Calu3 (cell line): ENCODE data around the gene VMA21. TPM values are rescaled to one million over a fixed set of nuclear protein-coding genes. Genes with fewer than 3 reads are reported as not detected.

Experiments used
- Bru-seq: library from RNA; stranded (reverse); fragments of 400-500 nt; gene quantifications from one replicate; lab custom pipeline; 2021; lab: Mats Ljungman, UMichigan
- BruChase-seq, 2 experiments: library from RNA; stranded (reverse); fragments of 400-500 nt; gene quantifications; one replicate each; lab custom pipeline; 2021; lab: Mats Ljungman, UMichigan
- BruUV-seq: library from RNA; stranded (reverse); fragments of 400-500 nt; replicated peaks from 2 replicates; lab custom pipeline; 2021; lab: Mats Ljungman, UMichigan
- CTCF ChIA-PET: fragments of 300-600 bp; sonication (Branson Sonifier 250); formaldehyde crosslinking; loops from one replicate; lab custom pipeline; 2022; ENCODE audit warnings: antibody characterized with exemption; lab: Charles Lee
- DNase-seq: peaks from one replicate; pipeline ENCODE4 v3.0.0; 2022
- H3K27ac Mint-ChIP-seq: one replicate; pipeline ENCODE4 v1.8.0; 2022; ENCODE audit warnings: mixed read lengths; ENCODE audit not compliant: unreplicated experiment
- H3K27me3 Mint-ChIP-seq: one replicate; pipeline ENCODE4 v1.8.0; 2022; ENCODE audit warnings: mixed read lengths; ENCODE audit not compliant: unreplicated experiment
- H3K36me3 Mint-ChIP-seq: one replicate; pipeline ENCODE4 v1.8.0; 2022; ENCODE audit warnings: mild to moderate bottlenecking, moderate library complexity, mixed read lengths; ENCODE audit not compliant: insufficient read depth, unreplicated experiment
- H3K4me1 Mint-ChIP-seq: one replicate; pipeline ENCODE4 v1.8.0; 2022; ENCODE audit warnings: mild to moderate bottlenecking, low read depth, mixed read lengths; ENCODE audit not compliant: unreplicated experiment
- H3K4me3 Mint-ChIP-seq: one replicate; pipeline ENCODE4 v1.8.0; 2022; ENCODE audit warnings: mild to moderate bottlenecking, low read depth, moderate library complexity, mixed read lengths; ENCODE audit not compliant: unreplicated experiment
- H3K9me3 Mint-ChIP-seq: one replicate; pipeline ENCODE4 v1.8.0; 2022; ENCODE audit warnings: low read depth, mixed read lengths; ENCODE audit not compliant: unreplicated experiment
- intact Hi-C: fragments of 100-400 bp; cut with micrococcal nuclease; formaldehyde crosslinking; loops from one replicate; pipeline ENCODE4 v1.10.0; 2022; ENCODE audit not compliant: unreplicated experiment
- long read RNA-seq: library from polyadenylated mRNA; stranded (forward); transcript quantifications from one replicate; pipeline ENCODE4 v2.0.0, GENCODE V29; 2022
- total RNA-seq: library from RNA; stranded (reverse); gene quantifications from 2 replicates; pipeline ENCODE4 v1.2.3, GENCODE V29; 2022
- TF ChIP-seq, protein P1 (sequence below): fragments of 200-600 bp; IDR thresholded peaks from one replicate; pipeline ENCODE4 v1.8.0; 2022; ENCODE audit warnings: antibody characterized with exemption; ENCODE audit not compliant: unreplicated experiment

VMA21 gene, protein sequence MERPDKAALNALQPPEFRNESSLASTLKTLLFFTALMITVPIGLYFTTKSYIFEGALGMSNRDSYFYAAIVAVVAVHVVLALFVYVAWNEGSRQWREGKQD
- total RNA-seq (63.1 and 67.2 TPM in 2 replicates), Bru-seq, nascent RNA (percentile 92 among the genes with signal in this experiment), BruChase-seq, experiment 1, labeled RNA remaining after a 6-hour chase (percentile 98 among the genes with signal in this experiment), BruChase-seq, experiment 2, labeled RNA remaining after a 2-hour chase (percentile 97 among the genes with signal in this experiment)
- long read RNA-seq, full-length matches to known transcripts, result 48 of 164 reads
- long read RNA-seq, partial matches to known transcripts, result 116 of 164 reads
- long read RNA-seq, other reads (novel, unspliced or antisense), result 0 of 164 reads

GRCh38 chrX:151396825-151397740 lies at the start of gene VMA21:
VMA21 (plus strand) TSS chrX:151397206; CDS start chrX:151397309, 103 bp downstream.
- peak; percentile 83 for DNase-seq
- CTCF ChIA-PET, result interaction anchor here (1.0 kb wide), 1 partner anchor 42 kb away, joined by 3 read pairs; no protein-coding TSS in a partner anchor
- TF ChIP-seq, protein P1, sequence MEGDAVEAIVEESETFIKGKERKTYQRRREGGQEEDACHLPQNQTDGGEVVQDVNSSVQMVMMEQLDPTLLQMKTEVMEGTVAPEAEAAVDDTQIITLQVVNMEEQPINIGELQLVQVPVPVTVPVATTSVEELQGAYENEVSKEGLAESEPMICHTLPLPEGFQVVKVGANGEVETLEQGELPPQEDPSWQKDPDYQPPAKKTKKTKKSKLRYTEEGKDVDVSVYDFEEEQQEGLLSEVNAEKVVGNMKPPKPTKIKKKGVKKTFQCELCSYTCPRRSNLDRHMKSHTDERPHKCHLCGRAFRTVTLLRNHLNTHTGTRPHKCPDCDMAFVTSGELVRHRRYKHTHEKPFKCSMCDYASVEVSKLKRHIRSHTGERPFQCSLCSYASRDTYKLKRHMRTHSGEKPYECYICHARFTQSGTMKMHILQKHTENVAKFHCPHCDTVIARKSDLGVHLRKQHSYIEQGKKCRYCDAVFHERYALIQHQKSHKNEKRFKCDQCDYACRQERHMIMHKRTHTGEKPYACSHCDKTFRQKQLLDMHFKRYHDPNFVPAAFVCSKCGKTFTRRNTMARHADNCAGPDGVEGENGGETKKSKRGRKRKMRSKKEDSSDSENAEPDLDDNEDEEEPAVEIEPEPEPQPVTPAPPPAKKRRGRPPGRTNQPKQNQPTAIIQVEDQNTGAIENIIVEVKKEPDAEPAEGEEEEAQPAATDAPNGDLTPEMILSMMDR, result no peak
- Mint-ChIP-seq H3K27me3 (no peaks in the 10 kb centered on the region), H3K4me3 (peak within 1 kb of the TSS; percentile 87), H3K27ac (peak within 1 kb of the TSS; percentile 77), H3K9me3 (no peaks in the 10 kb centered on the region), H3K36me3 (peaks cover 14% of the 10 kb centered on the region), H3K4me1 (peaks cover 10% of the 10 kb centered on the region)
- intact Hi-C loops, result no loop called here
- BruUV-seq, result no TSS peak

- H3K27ac Mint-ChIP-seq, result no peak overlapping the region
- no TSS peak for BruUV-seq
- DNase-seq, result no peak
- peaks cover 33% of the 10 kb centered on the region for H3K27me3 Mint-ChIP-seq
- CTCF ChIA-PET, result no interaction called here
- TF ChIP-seq, protein P1, result no peak
- H3K36me3 Mint-ChIP-seq, result no peaks in the 10 kb centered on the region
- H3K4me3 Mint-ChIP-seq, result no peak overlapping the region
- intact Hi-C loops, result no loop called here
- H3K9me3 Mint-ChIP-seq, result no peaks in the 10 kb centered on the region
- no peaks in the 10 kb centered on the region for H3K4me1 Mint-ChIP-seq
Observed at GRCh38 chrX:151359341-151359740, 37.7 kb upstream of the VMA21 start.

- peaks cover 34% of the 10 kb centered on the region for H3K27me3 Mint-ChIP-seq
- H3K27ac Mint-ChIP-seq, result no peak overlapping the region
- peak; percentile 51 for DNase-seq
- TF ChIP-seq, protein P1, result peak; percentile 61
- no peak overlapping the region for H3K4me3 Mint-ChIP-seq
- H3K36me3 Mint-ChIP-seq, result no peaks in the 10 kb centered on the region
- BruUV-seq, result no TSS peak
- no peaks in the 10 kb centered on the region for H3K9me3 Mint-ChIP-seq
- intact Hi-C loops, result loop anchor here (1.0 kb wide), 1 partner anchor 207 kb away; no protein-coding TSS in a partner anchor
- CTCF ChIA-PET, result interaction anchor here (1.2 kb wide), 1 partner anchor 209 kb away, joined by 4 read pairs; no protein-coding TSS in a partner anchor
- H3K4me1 Mint-ChIP-seq, result no peaks in the 10 kb centered on the region
Observed at GRCh38 chrX:151359931-151360871, 36.8 kb upstream of the VMA21 start.
